NCI-H510A treated with DMSO at 0.1 percent for 48 hours (cell line): ENCODE data around the gene LGALS14.

Source experiments
- DNase-seq: peaks from one replicate; lab custom pipeline; 2025; lab: John Stamatoyannopoulos, UW

Gene LGALS14

GRCh38 chr19:39746836-39747529 lies 42.7 kb downstream of the LGALS14 start:
- DNase-seq: no peak

DNA sequence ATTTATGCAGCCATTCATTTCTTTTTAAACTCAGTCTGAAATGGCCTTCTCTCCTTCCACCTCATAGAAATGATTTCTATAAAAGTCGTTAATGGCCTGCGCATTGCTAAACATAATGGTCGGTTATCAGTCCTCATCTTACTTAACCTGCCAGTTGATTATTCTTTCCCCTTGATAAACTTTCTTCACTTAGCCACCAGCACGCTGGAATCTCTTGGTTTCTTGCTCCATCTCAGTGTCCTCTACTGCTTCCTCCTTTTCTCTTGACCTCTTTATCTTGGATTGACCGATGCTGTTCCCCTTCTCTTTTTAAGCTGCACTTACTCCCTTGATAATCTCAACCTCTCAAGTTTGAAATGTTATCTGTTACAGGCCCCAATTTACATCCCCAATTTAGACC lies 45.7 kb downstream of the LGALS14 start:
- DNase-seq: no peak

DNA sequence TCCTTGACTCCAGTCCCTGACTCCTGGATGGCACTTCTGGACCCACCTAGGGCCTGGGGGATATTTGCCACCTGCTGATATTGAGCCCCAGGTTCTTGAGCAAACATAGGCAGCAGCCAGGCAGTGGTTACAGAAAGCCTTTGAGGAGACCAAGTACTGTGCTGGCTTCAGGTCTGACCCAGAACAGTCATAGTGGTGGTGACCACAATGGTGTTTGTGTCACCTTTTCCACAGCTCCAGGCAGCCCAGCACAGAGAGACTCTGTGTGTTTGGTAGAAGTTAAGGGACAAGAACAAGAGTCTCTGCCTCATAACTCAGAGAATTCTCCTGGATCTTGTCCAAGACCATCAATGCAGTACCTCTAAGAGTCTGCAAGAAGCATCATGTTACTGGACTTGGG lies 48.1 kb downstream of the LGALS14 start:
- no peak for DNase-seq

DNA sequence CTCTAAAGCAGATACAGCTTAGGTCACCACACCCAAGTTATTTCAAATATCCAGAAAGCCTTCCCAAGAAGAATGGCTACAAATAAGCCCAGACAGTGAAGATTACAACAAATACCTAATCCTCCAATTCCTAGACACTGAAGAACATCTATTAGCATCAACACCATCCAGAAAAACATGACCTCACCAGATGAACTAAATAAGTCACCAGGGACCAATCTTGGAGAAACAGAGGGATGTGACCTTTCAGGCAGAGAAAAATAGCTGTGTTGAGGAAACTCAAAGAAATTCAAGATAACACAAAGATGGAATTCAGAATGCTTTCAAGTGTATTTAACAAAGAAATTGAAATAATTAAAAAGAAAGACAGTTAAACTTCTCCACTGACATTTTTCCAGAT lies 48.5 kb downstream of the LGALS14 start:
- DNase-seq: no peak

DNA sequence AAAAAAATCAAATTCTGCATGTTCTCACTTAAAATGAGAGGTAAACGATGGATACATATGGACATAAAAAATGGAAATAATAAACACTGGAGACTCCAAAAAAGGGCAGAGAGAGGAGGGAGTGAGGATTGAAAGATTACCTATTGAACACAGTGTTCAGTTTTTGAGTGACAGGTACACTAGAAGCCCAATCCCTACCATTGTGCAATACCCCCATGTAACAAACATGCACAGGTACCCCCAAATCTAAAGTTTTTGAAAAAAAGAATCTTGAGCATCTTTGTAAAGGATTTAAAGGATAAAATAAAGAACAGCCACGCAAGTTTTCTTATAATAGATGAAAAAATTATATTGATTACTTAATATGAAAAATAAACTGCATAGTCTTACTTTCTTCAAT lies 50.3 kb downstream of the LGALS14 start:
- no peak for DNase-seq

DNA sequence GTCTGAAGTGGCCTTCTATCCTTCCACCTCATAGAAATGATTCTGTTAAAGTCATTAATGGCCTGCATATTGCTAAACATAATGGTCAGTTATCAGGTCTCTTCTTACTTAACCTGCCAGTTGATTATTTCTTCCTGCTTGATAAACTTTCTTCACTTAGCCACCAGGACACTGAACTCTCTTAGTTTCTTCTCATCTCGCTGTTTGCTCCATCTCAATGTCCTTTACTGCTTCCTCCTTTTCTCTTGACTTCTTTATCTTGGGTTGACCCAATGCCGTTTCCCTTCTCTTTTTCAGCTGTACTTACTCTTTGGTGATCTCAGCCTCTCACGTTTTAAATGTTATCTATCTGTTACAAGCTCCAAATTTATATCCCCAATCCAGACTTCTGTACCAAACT lies 50.7 kb downstream of the LGALS14 start:
- DNase-seq: no peak
